ENCODE data around the gene FALEC.

DNA sequence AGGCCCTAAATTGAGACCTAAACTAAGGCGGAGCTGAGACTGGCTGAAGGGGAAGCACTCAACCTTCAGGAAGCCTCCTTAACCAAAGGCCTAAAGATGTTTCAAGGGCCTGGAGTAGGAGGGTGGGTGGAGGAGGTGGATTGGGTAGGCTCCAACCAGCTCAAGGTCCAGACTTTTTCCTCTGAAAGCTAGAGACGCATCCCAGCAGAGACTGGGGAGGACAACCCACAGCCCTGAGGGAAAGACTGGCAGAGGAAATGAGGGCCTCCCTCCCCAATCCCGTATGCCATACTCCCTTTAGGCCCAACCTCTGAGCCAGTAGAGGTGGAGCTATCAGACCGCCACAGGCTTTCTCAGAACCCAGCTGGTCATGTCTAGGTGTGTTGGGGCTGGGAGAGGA, 6.6 kb upstream of the FALEC start:
- TF ChIP-seq, protein P1, sequence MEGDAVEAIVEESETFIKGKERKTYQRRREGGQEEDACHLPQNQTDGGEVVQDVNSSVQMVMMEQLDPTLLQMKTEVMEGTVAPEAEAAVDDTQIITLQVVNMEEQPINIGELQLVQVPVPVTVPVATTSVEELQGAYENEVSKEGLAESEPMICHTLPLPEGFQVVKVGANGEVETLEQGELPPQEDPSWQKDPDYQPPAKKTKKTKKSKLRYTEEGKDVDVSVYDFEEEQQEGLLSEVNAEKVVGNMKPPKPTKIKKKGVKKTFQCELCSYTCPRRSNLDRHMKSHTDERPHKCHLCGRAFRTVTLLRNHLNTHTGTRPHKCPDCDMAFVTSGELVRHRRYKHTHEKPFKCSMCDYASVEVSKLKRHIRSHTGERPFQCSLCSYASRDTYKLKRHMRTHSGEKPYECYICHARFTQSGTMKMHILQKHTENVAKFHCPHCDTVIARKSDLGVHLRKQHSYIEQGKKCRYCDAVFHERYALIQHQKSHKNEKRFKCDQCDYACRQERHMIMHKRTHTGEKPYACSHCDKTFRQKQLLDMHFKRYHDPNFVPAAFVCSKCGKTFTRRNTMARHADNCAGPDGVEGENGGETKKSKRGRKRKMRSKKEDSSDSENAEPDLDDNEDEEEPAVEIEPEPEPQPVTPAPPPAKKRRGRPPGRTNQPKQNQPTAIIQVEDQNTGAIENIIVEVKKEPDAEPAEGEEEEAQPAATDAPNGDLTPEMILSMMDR (IDR thresholded peaks at IDR 0.05): no peak
- TF ChIP-seq POLR2A (IDR thresholded peaks at IDR 0.05): no peak

All from heart left ventricle (tissue), 13 donors.